Activated CD4-positive, CD25-positive, alpha-beta regulatory T cell treated with anti-CD3 and anti-CD28 coated beads, Interleukin-2, amount 50 U/mL, for 16 hours (primary cell): ENCODE results near the gene CCDC188.

Source experiments
- DNase-seq: peaks from one replicate; pipeline ENCODE4 v3.0.0-alpha.2; 2020; ENCODE audit warnings: low read depth, low spot score

The CCDC188 gene

GRCh38 chr22:20185750-20186149, 34.9 kb upstream of the CCDC188 start:
- DNase-seq: no peak

- DNase-seq: no peak
These were observed 33.8 kb upstream of the CCDC188 start for GRCh38 chr22:20184501-20185165.

GRCh38 chr22:20183823-20184222, 33.0 kb upstream of the CCDC188 start:
- no peak for DNase-seq

- no peak for DNase-seq
These were observed 32.2 kb upstream of the CCDC188 start for GRCh38 chr22:20183101-20183500.

- DNase-seq: no peak
These were observed 31.5 kb upstream of the CCDC188 start for GRCh38 chr22:20182365-20182764.

- no peak for DNase-seq
These were observed 31.0 kb upstream of the CCDC188 start for GRCh38 chr22:20181884-20182236.

- no peak for DNase-seq
These were observed 30.5 kb upstream of the CCDC188 start for GRCh38 chr22:20181194-20181883.

- DNase-seq: no peak
These were observed 29.8 kb upstream of the CCDC188 start for GRCh38 chr22:20180640-20181039.

GRCh38 chr22:20180245-20180630, 29.4 kb upstream of the CCDC188 start:
- no peak for DNase-seq

GRCh38 chr22:20179455-20180244, 28.8 kb upstream of the CCDC188 start:
- DNase-seq: no peak

GRCh38 chr22:20178915-20179227, 28.0 kb upstream of the CCDC188 start:
- DNase-seq: no peak

- DNase-seq: no peak
These were observed 27.4 kb upstream of the CCDC188 start for GRCh38 chr22:20178075-20178914.

- DNase-seq: no peak
These were observed 26.5 kb upstream of the CCDC188 start for GRCh38 chr22:20177217-20177911.

- no peak for DNase-seq
These were observed 25.7 kb upstream of the CCDC188 start for GRCh38 chr22:20176421-20177085.

GRCh38 chr22:20175597-20175900, 24.7 kb upstream of the CCDC188 start:
- no peak for DNase-seq

- no peak for DNase-seq
These were observed 24.1 kb upstream of the CCDC188 start for GRCh38 chr22:20174785-20175596.

- DNase-seq: no peak
These were observed 22.9 kb upstream of the CCDC188 start for GRCh38 chr22:20173772-20174171.

- DNase-seq: no peak
These were observed 22.4 kb upstream of the CCDC188 start for GRCh38 chr22:20173246-20173645.

- DNase-seq: no peak
These were observed 21.3 kb upstream of the CCDC188 start for GRCh38 chr22:20172141-20172613.
